ENCODE results near the gene SLC26A1.
A peak's percentile ranks its signal among the peaks of the same experiment; 100 is the strongest.
"Not testable (repeated sequence)": the region's sequence is repeated elsewhere in the genome, so short reads cannot be mapped to it uniquely, and the experiment has no call there.

The SLC26A1 gene

GRCh38 chr4:999882-1000425, 6.8 kb upstream of the SLC26A1 start:
- no peak for DNase-seq (ENCODE audit: low read depth in 2 of 2)

GRCh38 chr4:999240-999863, 6.1 kb upstream of the SLC26A1 start:
- not testable (repeated sequence) for DNase-seq (ENCODE audit: low read depth in 2 of 2)

- DNase-seq (ENCODE audit: low read depth in 2 of 2), result no peak
Measured at GRCh38 chr4:998096-998691, 5.0 kb upstream of the SLC26A1 start.

GRCh38 chr4:997375-998071, 4.3 kb upstream of the SLC26A1 start:
- no peak for DNase-seq (ENCODE audit: low read depth in 2 of 2)

GRCh38 chr4:996997-997374, 3.8 kb upstream of the SLC26A1 start:
- no peak for DNase-seq (ENCODE audit: low read depth in 2 of 2)

- DNase-seq (ENCODE audit: low read depth in 2 of 2), result no peak
Measured at GRCh38 chr4:996030-996996, 3.1 kb upstream of the SLC26A1 start.

GRCh38 chr4:995311-996026, 2.3 kb upstream of the SLC26A1 start:
- DNase-seq (ENCODE audit: low read depth in 2 of 2), result no peak

- DNase-seq (ENCODE audit: low read depth in 2 of 2), result no peak
Measured at GRCh38 chr4:992297-993110, 700 bp downstream of the SLC26A1 start.

- DNase-seq (ENCODE audit: low read depth in 2 of 2), result no peak
Measured at GRCh38 chr4:991451-992296, 1.5 kb downstream of the SLC26A1 start.

- DNase-seq (ENCODE audit: low read depth in 2 of 2), result no peak
Measured at GRCh38 chr4:990746-991367, 2.3 kb downstream of the SLC26A1 start.

GRCh38 chr4:989722-990471, 3.3 kb downstream of the SLC26A1 start:
- no peak for DNase-seq (ENCODE audit: low read depth in 2 of 2)

GRCh38 chr4:988726-989721, 4.2 kb downstream of the SLC26A1 start:
- no peak for DNase-seq (ENCODE audit: low read depth in 2 of 2)

GRCh38 chr4:987624-988513, 5.3 kb downstream of the SLC26A1 start:
- no peak for DNase-seq (ENCODE audit: low read depth in 2 of 2)

GRCh38 chr4:986879-987623, 6.2 kb downstream of the SLC26A1 start, which contains the start of gene IDUA:
TSS of gene IDUA (plus strand) at chr4:987044. CDS start at chr4:987085, 41 bp downstream.
- DNase-seq (ENCODE audit: low read depth in 2 of 2), result peak; percentile 75 to 81

- DNase-seq (ENCODE audit: low read depth in 2 of 2), result no peak
Measured at GRCh38 chr4:986428-986878, 6.8 kb downstream of the SLC26A1 start.

Data from stimulated activated CD8-positive, alpha-beta memory T cell treated with anti-CD3 and anti-CD28 coated beads, Interleukin-2, amount 100 ng/mL, for 1 hour (primary cell).